GM12878 (cell line): ENCODE results near the gene ANKRD6. TPM values are rescaled to one million over a fixed set of nuclear protein-coding genes. Genes with fewer than 3 reads are reported as not detected.

ENCODE experiments used
- ATAC-seq: fragments of 200-7000 bp; cut with Tn5 transposase; 3 replicates; pipeline ENCODE4 v1.9.1; 2020; ENCODE audit warnings: mild to moderate bottlenecking, moderate library complexity
- BruUV-seq: library from RNA; stranded (reverse); fragments of 400-500 nt; replicated peaks from 2 replicates; lab custom pipeline; 2021; lab: Mats Ljungman, UMichigan
- CTCF ChIA-PET: fragments of 300-600 bp; sonication (Branson Sonifier 250); formaldehyde crosslinking; extraction: SDS; loops from one replicate; lab custom pipeline; 2021; ENCODE audit warnings: inconsistent platforms; lab: Yijun Ruan, JAX
- POLR2A ChIA-PET: fragments of 350-600 bp; formaldehyde crosslinking; extraction: SDS; loops from one replicate; lab custom pipeline; 2021; ENCODE audit warnings: inconsistent platforms; lab: Charles Lee
- RAD21 ChIA-PET: fragments of 300-600 bp; sonication (Branson Sonifier 250); formaldehyde crosslinking; loops from one replicate; lab custom pipeline; 2023; ENCODE audit warnings: antibody characterized with exemption; ENCODE audit not compliant: unreplicated experiment; lab: Charles Lee
- SMC1A ChIA-PET: fragments of 300-600 bp; sonication (Branson Sonifier 250); formaldehyde crosslinking; loops from one replicate; lab custom pipeline; 2023; ENCODE audit not compliant: unreplicated experiment, uncharacterized antibody; lab: Charles Lee
- DNase-seq: peaks from one replicate; pipeline ENCODE4 v3.0.0-alpha.2; 2011; ENCODE audit warnings: low read depth, low spot score
- FAIRE-seq: peaks from 3 replicates; lab custom pipeline; 2011; peaks lifted over from hg19 to GRCh38; lab: Jason Lieb, UNC
- H2AFZ ChIP-seq: 2 replicates; pipeline ENCODE4 v1.6.0; 2011; ENCODE audit warnings: low read depth, low read length, control low read depth; ENCODE audit not compliant: control insufficient read depth
- H3K27ac ChIP-seq: 2 replicates; pipeline ENCODE4 v1.5.1; 2011; ENCODE audit warnings: control low read depth; ENCODE audit not compliant: control insufficient read depth, insufficient read depth
- H3K27me3 ChIP-seq, 2 experiments: replicated peaks in 1 of 2; 2 replicates each; pipeline versions ENCODE4 v1.6.0 to v1.6.1; 2011; ENCODE audit warnings: low read length in 1 of 2; ENCODE audit not compliant: control insufficient read depth in 2 of 2, insufficient read depth in 2 of 2
- H3K36me3 ChIP-seq, 2 experiments: 2 replicates each; pipeline ENCODE4 v1.5.1; 2011; ENCODE audit warnings: low read length in 1 of 2; ENCODE audit not compliant: control insufficient read depth in 2 of 2, insufficient read depth in 2 of 2
- H3K4me1 ChIP-seq: 2 replicates; pipeline ENCODE4 v1.6.1; 2011; ENCODE audit warnings: mild to moderate bottlenecking, low read length, moderate library complexity, mixed read lengths; ENCODE audit not compliant: control insufficient read depth, insufficient read depth
- H3K4me2 ChIP-seq: 2 replicates; pipeline ENCODE4 v1.6.0; 2011; ENCODE audit warnings: control low read depth; ENCODE audit not compliant: control insufficient read depth, insufficient read depth
- H3K4me3 ChIP-seq: fragments of 200-600 bp; sonication (generic); 2 replicates; pipeline ENCODE4 v1.5.1; 2016
- H3K79me2 ChIP-seq: 2 replicates; pipeline ENCODE4 v1.6.0; 2011; ENCODE audit warnings: low read length; ENCODE audit not compliant: control insufficient read depth, insufficient read depth
- H3K9ac ChIP-seq: 2 replicates; pipeline ENCODE4 v1.8.0; 2011; ENCODE audit warnings: low read length, control low read depth, mixed read lengths; ENCODE audit not compliant: control insufficient read depth, insufficient read depth
- H3K9me3 ChIP-seq: replicated peaks from 3 replicates; pipeline ENCODE4 v1.5.1; 2011; ENCODE audit warnings: mild to moderate bottlenecking, low read length; ENCODE audit not compliant: control insufficient read depth, insufficient read depth
- H4K20me1 ChIP-seq: 2 replicates; pipeline ENCODE4 v1.6.0; 2011; ENCODE audit not compliant: control insufficient read depth, insufficient read depth
- BCLAF1 ChIP-seq: fragments of 450-650 bp; IDR thresholded peaks from 2 replicates; pipeline ENCODE4 v1.6.1; 2017; ENCODE audit warnings: antibody characterized with exemption, mild to moderate bottlenecking, moderate library complexity
- CBX3 ChIP-seq: fragments of 200-600 bp; sonication (generic); IDR thresholded peaks from 2 replicates; pipeline ENCODE4 v1.6.1; 2016; ENCODE audit warnings: low read depth, borderline replicate concordance
- CEBPB ChIP-seq, 2 experiments: fragments of 150-350 bp in 1 of 2; IDR thresholded peaks; 2 replicates each; pipeline ENCODE4 v1.6.1; 2012 to 2014; ENCODE audit warnings: low read depth in 2 of 2, low read length in 2 of 2, borderline replicate concordance in 1 of 2, inconsistent platforms in 1 of 2
- EED ChIP-seq: sonication (generic); IDR thresholded peaks from 2 replicates; pipeline ENCODE4 v1.6.1; 2016; ENCODE audit warnings: antibody characterized with exemption, low read depth
- FOXK2 ChIP-seq: fragments of 450-650 bp; IDR thresholded peaks from 2 replicates; pipeline ENCODE4 v1.6.1; 2017; ENCODE audit warnings: mild to moderate bottlenecking, moderate library complexity
- GATAD2B ChIP-seq: fragments of 450-650 bp; conservative IDR thresholded peaks from 2 replicates; pipeline ENCODE4 v1.6.1; 2017; ENCODE audit warnings: low read depth, mild to moderate bottlenecking, moderate library complexity
- IKZF1 ChIP-seq: fragments of 450-650 bp; conservative IDR thresholded peaks from 2 replicates; pipeline ENCODE4 v1.6.1; 2017; ENCODE audit warnings: antibody characterized with exemption, mild to moderate bottlenecking
- IRF4 ChIP-seq: IDR thresholded peaks from 2 replicates; pipeline ENCODE4 v1.6.1; 2011; ENCODE audit warnings: low read depth, low read length
- JUND ChIP-seq: IDR thresholded peaks from 2 replicates; pipeline ENCODE4 v1.6.1; 2012; ENCODE audit warnings: low read depth, mild to moderate bottlenecking, low read length, improper control_type of control experiment, moderate library complexity
- MAX ChIP-seq: IDR thresholded peaks from 2 replicates; pipeline ENCODE4 v1.6.1; 2012; ENCODE audit warnings: low read depth, low read length, improper control_type of control experiment
- MYB ChIP-seq: fragments of 150-350 bp; IDR thresholded peaks from 2 replicates; pipeline ENCODE4 v1.6.1; 2014; ENCODE audit warnings: mild to moderate bottlenecking, low read depth, low read length, borderline replicate concordance
- NFIC ChIP-seq: IDR thresholded peaks from 2 replicates; pipeline ENCODE4 v1.6.1; 2012; ENCODE audit warnings: low read depth, mild to moderate bottlenecking, inconsistent platforms, low read length, moderate library complexity
- POLR2AphosphoS5 ChIP-seq: IDR thresholded peaks from 2 replicates; pipeline ENCODE4 v1.6.1; 2011; ENCODE audit warnings: mild to moderate bottlenecking, low read length, inconsistent platforms
- RELB ChIP-seq: fragments of 450-650 bp; IDR thresholded peaks from 2 replicates; pipeline ENCODE4 v1.6.1; 2017; ENCODE audit warnings: low read depth, mild to moderate bottlenecking, moderate library complexity
- USF1 ChIP-seq: IDR thresholded peaks from 2 replicates; pipeline ENCODE4 v1.6.1; 2011; ENCODE audit warnings: borderline replicate concordance, low read depth, mild to moderate bottlenecking, moderate library complexity, mixed read lengths, low read length; ENCODE audit not compliant: insufficient read depth; ENCODE audit errors: extremely low read length
- ZNF274 ChIP-seq: IDR thresholded peaks from one replicate; pipeline ENCODE4 v1.8.0; 2011; ENCODE audit not compliant: insufficient read length, insufficient read depth
- ZZZ3 ChIP-seq: IDR thresholded peaks from 2 replicates; pipeline ENCODE4 v1.6.1; 2011; ENCODE audit warnings: low read depth; ENCODE audit not compliant: control insufficient read depth, insufficient read length
- WGBS: methylation state at CpG from one replicate; pipeline ENCODE4 v1.1.6; 2016; ENCODE audit warnings: low lambda C conversion rate; ENCODE audit not compliant: insufficient replicate concordance, insufficient coverage; ENCODE audit errors: missing lambda C conversion rate; 5-methylcytosine and 5-hydroxymethylcytosine counted together
- in situ Hi-C: fragments of 300-500 bp; cut with MboI; formaldehyde crosslinking; loops from 9 replicates; pipeline ENCODE4 v1.14.3; 2018; ENCODE audit warnings: mixed read lengths
- intact Hi-C: fragments of 100-400 bp; cut with micrococcal nuclease; formaldehyde crosslinking; loops from one replicate; pipeline ENCODE4 v1.14.2; 2022; ENCODE audit not compliant: unreplicated experiment
- polyA plus RNA-seq, 11 experiments: library from polyadenylated mRNA; depleted of rRNA in 4 of 11; unstranded in 6 of 11; stranded (reverse) in 5 of 11; fragments of >200 nt; fragmentation: Nextera tagmentation in 4 of 11; fragmentation: Illumina TruSeq in 1 of 11; extraction: Ambion mirVana in 4 of 11; extraction: Trizol in 1 of 11; gene quantifications; 1 replicate in 1 of 11; 2 replicates in 10 of 11; pipeline versions ENCODE4 v1.2.1 to v1.2.3, GENCODE V29; 2011 to 2016; ENCODE audit warnings: inconsistent platforms in 2 of 11, missing spikeins in 2 of 11, low read depth in 1 of 11
- total RNA-seq, 4 experiments: library from RNA; depleted of rRNA in 3 of 4; stranded (reverse); fragments of >200 nt in 3 of 4; fragmentation: Illumina TruSeq in 1 of 4; extraction: Trizol in 1 of 4; gene quantifications; 2 replicates each; pipeline versions ENCODE4 v1.2.1 to v1.2.3, GENCODE V29; 2013 to 2021

ANKRD6 gene
- total and polyA plus RNA-seq, 10 of the 15 experiments (the other 5 are each of a cell fraction or from before 2014, with no cell fraction given): 0.03 to 0.90 (median 0.38) TPM

- H3K4me3 ChIP-seq: peak within 1 kb of the TSS; percentile 82
- CTCF ChIA-PET: interaction anchor here (1.0 kb wide), 2 partner anchors 20 to 40 kb away, joined by 3 read pairs; no protein-coding TSS in a partner anchor
- SMC1A ChIA-PET: interaction anchor here (1.2 kb wide), 1 partner anchor 40 kb away, joined by 3 read pairs; no protein-coding TSS in a partner anchor
- DNase-seq: no peak
- FAIRE-seq: no peak
- peaks cover 3% of the 10 kb centered on the region; the same call in 1 of the 2 replicates for H3K4me1 ChIP-seq
- H3K36me3 ChIP-seq: no peaks in the 10 kb centered on the region
- peaks cover 39% of the 10 kb centered on the region for H3K79me2 ChIP-seq
- H3K9me3 ChIP-seq: no peaks in the 10 kb centered on the region
- RAD21 ChIA-PET: interaction anchor here (2.2 kb wide), 1 partner anchor 40 kb away, joined by 7 read pairs; no protein-coding TSS in a partner anchor
- peak within 1 kb of the TSS; percentile 71 for H3K9ac ChIP-seq
- H3K27ac ChIP-seq: peak within 1 kb of the TSS; percentile 54
- H3K27me3 ChIP-seq: no peaks in the 10 kb centered on the region; a peak in 1 of 4 replicates
- in situ Hi-C loops (no loop called here), intact Hi-C loops (no loop called here)
- peak; percentile 81 for ATAC-seq
- no peaks in the 10 kb centered on the region for H4K20me1 ChIP-seq
- peak within 1 kb of the TSS; percentile 92 for H2AFZ ChIP-seq
- under 1% methylated on average over 34 of the region's 85 CpGs for WGBS
- BruUV-seq: no TSS peak
- peak within 1 kb of the TSS; percentile 83 for H3K4me2 ChIP-seq
- POLR2A ChIA-PET: no interaction called here
- TF ChIP-seq MYB: no peak
- no peak for TF ChIP-seq JUND
- TF ChIP-seq CBX3: no peak
- no peak for TF ChIP-seq CEBPB (IDR thresholded peaks at IDR 0.05; ENCODE audit: borderline replicate concordance in 1 of 2, low read depth in 2 of 2, low read length in 2 of 2)
- TF ChIP-seq GATAD2B: peak; percentile 68; the same call in 1 of the 2 replicates
- no peak for TF ChIP-seq EED
- TF ChIP-seq ZNF274: no peak
- peak; percentile 70; the same call in 1 of the 2 replicates for TF ChIP-seq MAX
- TF ChIP-seq POLR2AphosphoS5: no peak
- no peak for TF ChIP-seq ZZZ3
- no peak for TF ChIP-seq NFIC
- TF ChIP-seq RELB: no peak
- TF ChIP-seq BCLAF1: no peak
- no peak for TF ChIP-seq FOXK2
- peak; percentile 61 for TF ChIP-seq USF1
- TF ChIP-seq IKZF1: peak; percentile 32
- TF ChIP-seq IRF4: no peak
Observed at GRCh38 chr6:89412071-89413005, 20.6 kb upstream of the ANKRD6 start, which contains the start of gene RRAGD. Gene RRAGD (minus strand): TSS chr6:89412273. CDS start chr6:89411993, 280 bp downstream.
